Muscle layer of colon (tissue), 2 donors: ENCODE results near the gene NKD2.

Experiments used
- H3K27ac ChIP-seq: one replicate; pipeline ENCODE4 v1.7.0; 2013; ENCODE audit warnings: low read depth, mild to moderate bottlenecking, low read length, moderate library complexity
- H3K27me3 ChIP-seq, 2 donors: one replicate each; pipeline ENCODE4 v1.7.0; 2013; ENCODE audit warnings: low read length in 2 of 2, mild to moderate bottlenecking in 2 of 2; ENCODE audit not compliant: insufficient read depth in 2 of 2, control insufficient read depth in 1 of 2
- H3K36me3 ChIP-seq: one replicate; pipeline ENCODE4 v1.7.0; 2013; ENCODE audit warnings: mild to moderate bottlenecking, low read length; ENCODE audit not compliant: insufficient read depth
- H3K4me1 ChIP-seq: one replicate; pipeline ENCODE4 v1.7.0; 2013; ENCODE audit warnings: mild to moderate bottlenecking, low read length; ENCODE audit not compliant: insufficient read depth
- H3K4me3 ChIP-seq, 2 donors: one replicate each; pipeline ENCODE4 v1.7.0; 2013; ENCODE audit warnings: low read length in 2 of 2, low read depth in 1 of 2, mild to moderate bottlenecking in 1 of 2, moderate library complexity in 1 of 2
- H3K9ac ChIP-seq: one replicate; pipeline ENCODE4 v1.7.0; 2013; ENCODE audit warnings: low read length
- H3K9me3 ChIP-seq: one replicate; pipeline ENCODE4 v1.7.0; 2013; ENCODE audit warnings: mild to moderate bottlenecking, low read length
- donor health status: abdominal sarcoma.
- donor health status: Adenocarcinoma of cecum.

The NKD2 gene

DNA sequence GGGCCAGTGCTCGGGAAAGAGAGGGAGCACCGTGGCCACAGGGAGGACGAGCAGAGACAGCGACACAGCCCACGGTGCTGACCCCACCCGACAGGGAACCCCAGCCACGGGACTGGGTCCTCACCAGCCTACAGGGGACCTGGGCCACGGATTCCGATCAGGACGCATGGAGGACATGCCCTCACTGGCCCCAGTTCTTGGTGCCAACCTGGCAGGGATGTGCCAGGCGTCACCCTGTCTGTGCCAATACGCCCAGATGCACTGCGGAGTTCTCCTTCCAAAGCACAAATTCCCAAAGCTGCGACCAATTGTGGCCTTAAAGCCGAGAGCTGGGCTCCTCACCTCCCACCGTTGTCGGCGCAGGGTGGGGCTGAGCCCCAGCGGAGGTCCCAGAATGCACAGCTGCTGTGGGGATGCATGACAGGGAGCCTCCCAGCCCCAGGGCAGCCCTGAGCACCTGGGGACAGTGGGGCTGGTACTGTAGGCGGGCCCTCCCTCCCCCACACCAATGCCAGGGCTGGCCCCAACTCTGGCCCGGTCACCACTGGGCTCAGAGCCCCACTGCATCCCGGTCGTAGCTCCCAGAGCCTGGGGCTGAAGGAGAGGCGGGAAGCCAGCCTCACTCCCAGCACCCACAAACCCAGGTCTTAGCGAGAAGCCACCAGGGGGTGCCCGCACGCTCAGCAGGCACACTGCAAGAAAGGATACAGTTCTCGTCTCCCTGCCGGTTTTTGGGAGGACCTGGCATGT lies 44.2 kb downstream of the NKD2 start:
- Histone ChIP-seq H3K9ac (no peak overlapping the region), H3K27me3 (no peaks in the 10 kb centered on the region), H3K9me3 (no peaks in the 10 kb centered on the region), H3K4me1 (no peaks in the 10 kb centered on the region), H3K36me3 (no peaks in the 10 kb centered on the region), H3K27ac (no peak overlapping the region), H3K4me3 (no peak overlapping the region)

GRCh38 chr5:1053391-1054017 lies 44.9 kb downstream of the NKD2 start:
- Histone ChIP-seq H3K27me3 (no peaks in the 10 kb centered on the region), H3K27ac (no peak overlapping the region), H3K9me3 (no peaks in the 10 kb centered on the region), H3K9ac (no peak overlapping the region), H3K36me3 (no peaks in the 10 kb centered on the region), H3K4me3 (no peak overlapping the region), H3K4me1 (no peaks in the 10 kb centered on the region)

GRCh38 chr5:1054018-1054798 lies 45.6 kb downstream of the NKD2 start:
- Histone ChIP-seq H3K9ac (no peak overlapping the region), H3K27me3 (no peaks in the 10 kb centered on the region), H3K9me3 (no peaks in the 10 kb centered on the region), H3K27ac (no peak overlapping the region), H3K36me3 (no peaks in the 10 kb centered on the region), H3K4me3 (no peak overlapping the region), H3K4me1 (no peaks in the 10 kb centered on the region)

- H3K36me3 ChIP-seq = peaks cover 5% of the 10 kb centered on the region
- H3K9ac ChIP-seq = no peak overlapping the region
- H3K4me3 ChIP-seq = no peak overlapping the region
- H3K4me1 ChIP-seq = no peaks in the 10 kb centered on the region
- no peaks in the 10 kb centered on the region for H3K27me3 ChIP-seq
- no peak overlapping the region for H3K27ac ChIP-seq
- H3K9me3 ChIP-seq = no peaks in the 10 kb centered on the region
Observed at GRCh38 chr5:1054799-1055775, 46.5 kb downstream of the NKD2 start.

DNA sequence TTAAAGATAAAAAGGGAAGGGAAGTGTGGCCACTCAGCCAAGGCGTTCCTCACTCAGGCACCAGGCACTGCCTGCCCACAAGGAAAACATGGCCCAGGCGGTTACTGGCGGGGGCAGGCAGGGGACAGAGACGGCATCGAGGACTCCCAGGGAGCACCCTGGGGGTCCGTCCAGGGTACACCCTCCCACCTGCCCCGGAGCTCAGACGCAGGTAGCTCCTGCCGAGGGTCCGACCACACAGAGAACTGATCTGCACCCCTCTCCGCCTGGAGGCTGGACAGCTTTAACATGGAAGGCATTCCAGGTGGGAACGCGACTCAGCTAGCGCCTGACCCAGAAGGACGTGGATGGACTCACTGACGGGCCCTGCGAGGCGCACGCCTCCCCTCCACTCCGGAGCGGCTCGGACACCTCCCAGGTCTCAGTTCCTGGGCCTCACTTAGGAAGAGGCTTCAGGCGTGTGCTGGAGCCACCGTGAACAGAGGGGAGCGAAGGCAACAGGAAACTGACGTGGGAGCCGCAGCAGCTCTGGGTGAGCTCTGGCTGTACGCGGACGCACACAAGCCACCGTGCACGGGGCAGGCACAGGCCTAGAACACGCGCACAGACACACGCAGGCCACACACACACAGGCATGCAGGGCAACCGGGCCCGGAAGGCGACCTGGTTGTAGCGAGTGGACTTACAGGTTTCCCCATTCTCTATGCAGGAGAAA lies 47.5 kb downstream of the NKD2 start:
- Histone ChIP-seq H3K4me3 (no peak overlapping the region), H3K9ac (no peak overlapping the region), H3K9me3 (no peaks in the 10 kb centered on the region), H3K4me1 (no peaks in the 10 kb centered on the region), H3K27ac (no peak overlapping the region), H3K36me3 (peaks cover 9% of the 10 kb centered on the region), H3K27me3 (no peaks in the 10 kb centered on the region)

DNA sequence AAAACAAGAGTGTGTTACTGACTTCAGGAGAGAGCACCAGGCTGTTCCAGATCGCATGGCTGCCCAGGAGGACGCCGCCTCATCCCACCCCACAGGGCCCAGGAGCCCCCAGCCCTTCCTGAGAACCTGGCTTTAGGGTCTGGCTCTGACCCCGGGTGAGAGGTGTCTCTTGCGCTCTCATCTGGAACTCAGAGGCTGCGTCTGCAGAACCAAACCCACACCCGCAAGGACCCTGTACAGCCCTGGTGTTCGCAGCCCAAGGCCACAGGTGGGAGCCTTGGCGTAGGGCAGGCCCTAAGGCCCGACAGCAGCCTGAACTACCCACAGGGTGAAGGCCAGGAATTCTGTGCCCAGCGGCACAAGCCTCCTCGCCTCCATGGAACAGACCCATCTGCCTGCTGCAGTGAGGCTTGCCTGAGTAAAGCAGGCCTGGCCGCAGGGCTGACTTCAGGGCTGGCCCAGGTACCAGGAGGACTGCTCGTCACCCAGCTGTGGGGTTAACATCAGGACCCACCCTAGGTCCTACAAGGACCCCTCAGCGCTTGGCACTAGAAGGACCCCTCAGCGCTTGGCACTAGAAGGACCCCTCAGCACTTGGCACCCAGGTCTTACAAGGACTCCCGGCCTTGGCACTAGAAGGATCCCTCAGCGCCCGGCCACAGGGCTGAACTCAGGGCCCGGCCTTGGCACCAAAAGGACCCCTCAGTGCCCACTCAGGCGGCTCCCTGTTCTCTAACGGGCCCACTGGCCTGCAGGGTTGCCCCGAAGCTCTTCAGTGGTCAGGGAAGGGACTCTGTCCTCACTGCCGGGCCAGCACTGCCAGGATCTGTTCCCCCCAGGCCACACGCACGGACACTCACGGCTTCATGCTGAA lies 48.2 kb downstream of the NKD2 start:
- Histone ChIP-seq H3K27ac (no peak overlapping the region), H3K4me1 (no peaks in the 10 kb centered on the region), H3K9me3 (no peaks in the 10 kb centered on the region), H3K27me3 (no peaks in the 10 kb centered on the region), H3K36me3 (peaks cover 9% of the 10 kb centered on the region), H3K4me3 (no peak overlapping the region), H3K9ac (no peak overlapping the region)

GRCh38 chr5:1057485-1058082 lies 49.0 kb downstream of the NKD2 start:
- H3K9me3 ChIP-seq = no peaks in the 10 kb centered on the region
- H3K4me3 ChIP-seq = no peak overlapping the region
- H3K9ac ChIP-seq = no peak overlapping the region
- no peaks in the 10 kb centered on the region for H3K4me1 ChIP-seq
- H3K36me3 ChIP-seq = peaks cover 9% of the 10 kb centered on the region
- no peaks in the 10 kb centered on the region for H3K27me3 ChIP-seq
- no peak overlapping the region for H3K27ac ChIP-seq

DNA sequence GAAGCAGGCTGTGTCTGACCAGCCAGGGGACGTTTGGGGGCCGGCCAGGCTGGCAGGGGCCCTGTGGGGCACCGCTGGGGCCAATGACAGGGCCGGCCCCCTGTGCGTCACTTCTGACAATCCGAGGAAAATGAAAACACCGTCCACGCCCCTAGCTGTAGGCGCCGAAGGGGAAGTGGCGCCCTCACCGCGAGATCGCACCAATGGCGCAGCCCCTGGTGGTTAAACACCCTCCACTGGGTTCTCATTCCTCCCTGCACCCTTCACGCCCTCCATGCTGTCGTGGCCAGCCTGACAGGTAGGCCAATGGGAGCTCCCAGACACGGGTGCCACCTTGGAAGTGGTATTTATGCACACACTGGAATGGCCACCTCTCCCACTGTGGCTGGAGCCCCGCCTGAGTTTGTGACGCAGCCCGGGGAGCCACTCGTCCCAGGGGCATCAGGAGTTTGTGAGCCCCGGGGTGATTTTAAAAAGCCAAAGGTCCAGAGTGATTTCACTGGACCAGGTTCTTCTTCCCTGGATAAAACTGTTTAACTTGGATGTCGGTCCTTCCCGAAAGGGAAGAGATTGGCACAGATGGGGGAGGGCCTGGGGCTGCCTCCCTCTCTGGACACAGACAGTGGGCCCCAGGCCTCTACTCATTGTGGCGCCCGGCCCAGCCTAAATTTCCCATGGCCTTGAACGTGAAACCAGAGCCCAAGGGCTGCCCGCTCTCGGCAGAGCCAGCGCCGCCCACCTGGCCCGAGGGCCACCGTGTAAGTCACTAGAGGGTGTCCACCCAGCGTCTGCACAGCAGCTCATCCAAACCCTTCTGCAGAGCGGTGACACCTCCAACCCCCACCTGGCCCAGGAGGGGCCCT lies 49.7 kb downstream of the NKD2 start:
- Histone ChIP-seq H3K9me3 (no peaks in the 10 kb centered on the region), H3K27me3 (no peaks in the 10 kb centered on the region), H3K9ac (no peak overlapping the region), H3K4me1 (no peaks in the 10 kb centered on the region), H3K36me3 (peaks cover 9% of the 10 kb centered on the region), H3K4me3 (no peak overlapping the region), H3K27ac (no peak overlapping the region)
